HG03469 (cell line): ENCODE measurements around the gene AVPR2.

Experiments
- ATAC-seq: cut with Tn5 transposase; IDR thresholded peaks from one replicate; pipeline ENCODE4 v1.9.1; 2021; ENCODE audit warnings: mild to moderate bottlenecking, moderate library complexity, moderate number of reproducible peaks; ENCODE audit not compliant: unreplicated experiment

The AVPR2 gene

DNA sequence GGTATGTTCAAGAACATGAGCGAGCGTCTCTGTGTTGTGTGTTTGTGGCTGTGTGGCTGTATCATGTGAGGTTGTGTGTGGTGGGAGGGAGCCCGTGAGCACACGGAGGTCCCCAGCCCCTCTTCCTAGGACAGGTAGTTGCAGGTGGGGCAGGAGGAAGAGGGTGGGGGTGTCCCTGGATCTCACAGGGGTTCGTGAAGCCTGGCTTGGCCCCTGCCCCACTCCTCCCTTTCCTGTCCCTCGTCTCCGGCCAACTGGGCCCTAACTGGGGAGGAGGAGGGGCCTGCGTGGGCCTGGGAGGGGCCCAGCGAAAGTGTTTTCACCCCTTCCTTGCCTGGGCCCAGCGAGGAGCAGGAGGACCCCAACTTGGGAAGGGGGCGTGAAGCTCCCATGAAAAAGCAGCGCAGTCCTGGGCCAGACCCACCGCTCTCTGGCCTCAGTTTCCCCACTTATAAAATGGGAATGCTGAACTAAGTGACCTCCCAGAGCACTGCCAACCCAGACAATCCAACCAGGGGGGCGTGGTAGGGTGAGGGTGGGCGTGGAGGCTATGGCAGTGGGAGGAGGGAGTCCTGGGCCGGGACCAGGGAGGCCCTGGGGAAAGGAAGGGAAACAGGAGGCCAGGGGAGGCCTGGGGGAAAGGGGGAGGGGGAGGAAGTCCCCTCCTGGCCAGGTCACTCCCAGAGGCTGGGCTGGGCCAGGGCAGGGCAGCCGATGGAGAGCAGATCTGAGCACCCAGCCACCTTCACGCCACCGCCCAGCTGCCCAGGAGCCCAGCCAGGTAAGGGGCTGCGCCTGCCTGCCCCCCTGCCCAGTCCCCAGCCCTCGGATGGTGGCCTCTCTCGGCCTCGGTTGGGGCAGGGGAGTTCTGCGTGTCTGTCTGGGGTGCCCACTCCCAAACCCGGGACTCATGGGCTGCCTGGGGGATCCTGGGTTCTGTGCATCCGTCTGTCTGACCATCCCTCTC lies at the start of gene AVPR2:
TSS of gene AVPR2 (plus strand) at position 683 of the 967 bp plus-strand sequence. CDS start 473 bp downstream, outside the sequence.
- ATAC-seq = no peak

DNA sequence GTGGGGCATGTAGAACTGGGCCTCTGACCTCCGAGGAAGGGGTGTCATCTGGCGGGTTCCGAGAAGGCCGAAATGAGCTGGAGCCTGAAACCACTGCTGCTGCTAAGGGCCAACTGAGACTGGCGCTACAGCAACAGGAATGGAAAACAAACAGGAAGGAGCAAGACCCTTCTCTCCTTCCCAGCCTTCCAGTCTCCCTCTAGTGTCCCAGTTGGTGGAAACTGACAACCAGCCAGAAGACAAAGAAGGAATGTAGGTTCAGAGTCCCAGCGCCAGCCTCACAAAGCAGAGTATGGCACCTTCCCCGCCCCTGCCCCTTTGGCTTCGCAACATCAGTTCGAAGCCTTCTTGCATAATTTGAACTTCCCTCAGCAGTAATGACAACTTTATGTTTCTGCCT lies 49.8 kb upstream of the AVPR2 start:
- ATAC-seq = no peak

DNA sequence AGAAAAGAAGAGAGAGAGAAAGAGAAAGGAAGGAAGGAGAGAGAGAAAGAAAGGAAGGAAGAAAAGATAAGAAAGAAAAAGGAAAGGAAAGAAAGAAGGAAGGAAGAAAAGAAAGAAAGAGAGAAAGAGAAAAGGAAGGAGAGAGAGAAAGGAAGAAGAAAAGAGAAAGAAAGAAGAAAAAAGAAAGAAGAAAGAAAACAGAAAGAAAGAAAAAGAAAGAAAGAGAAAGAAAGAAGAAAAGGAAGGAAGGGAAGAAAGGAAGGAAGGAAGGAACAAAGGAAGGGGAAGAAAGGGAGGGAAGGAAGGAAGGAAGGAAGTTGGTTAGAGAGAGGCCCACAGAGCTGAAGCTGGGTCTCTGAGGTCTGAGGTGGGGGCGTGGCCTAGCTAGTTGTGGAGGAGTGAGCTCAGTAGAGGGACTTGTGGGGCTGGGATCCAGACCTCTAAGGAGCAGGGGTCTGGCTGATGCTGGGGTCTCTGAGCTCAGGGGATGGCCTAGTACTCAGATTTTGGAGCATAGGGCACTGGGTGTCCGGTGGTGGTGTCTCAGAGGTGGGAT lies 47.0 kb upstream of the AVPR2 start:
- no peak for ATAC-seq

DNA sequence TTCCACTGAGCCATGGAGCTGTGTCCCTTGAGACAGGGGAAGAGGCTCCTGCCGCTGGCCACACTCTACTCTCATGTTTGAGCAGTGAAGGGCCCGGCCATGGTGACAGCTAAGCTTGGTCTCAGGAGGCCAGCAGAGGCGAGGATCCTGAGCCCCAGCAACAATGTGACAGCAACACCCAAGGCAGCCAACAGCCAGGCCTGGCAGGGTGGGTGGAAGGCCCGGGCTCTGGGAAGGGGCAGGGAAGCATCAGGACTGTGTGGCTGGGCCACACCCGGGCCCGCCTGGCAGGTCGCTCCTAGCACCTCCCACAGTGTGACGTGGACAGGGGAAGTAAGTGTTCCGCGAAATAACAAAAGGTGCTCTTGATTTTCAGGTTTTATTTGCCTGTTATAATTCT lies 43.3 kb upstream of the AVPR2 start:
- ATAC-seq = no peak

DNA sequence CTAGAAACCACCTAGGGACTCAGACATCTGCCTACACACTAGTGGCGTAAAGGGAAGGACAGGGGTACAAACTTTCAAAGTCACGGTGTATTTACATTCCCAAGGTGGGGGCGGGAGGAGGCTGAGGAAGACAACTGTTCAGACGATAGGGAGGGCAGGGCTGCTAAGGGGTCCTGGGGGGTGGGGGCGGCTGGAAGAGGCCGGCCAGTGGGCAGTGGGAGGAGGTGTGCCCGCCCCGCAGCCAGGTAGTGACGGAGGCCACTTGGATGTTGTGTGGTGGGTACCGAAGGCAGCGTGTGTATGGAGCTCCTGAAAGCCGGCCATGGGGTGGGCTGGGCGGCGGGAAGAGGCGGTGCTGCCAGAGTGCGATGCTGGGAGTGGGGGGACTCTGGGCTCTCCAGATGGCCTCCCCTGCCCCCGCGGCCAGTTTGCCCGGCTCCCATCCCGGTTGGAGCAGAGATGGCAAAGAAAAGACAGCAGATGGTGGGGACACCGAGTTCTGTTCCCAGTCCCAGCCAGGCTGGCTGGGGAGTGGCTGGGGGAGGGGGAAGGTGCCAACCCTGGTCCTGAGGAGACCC lies 42.7 kb upstream of the AVPR2 start:
- no peak for ATAC-seq

DNA sequence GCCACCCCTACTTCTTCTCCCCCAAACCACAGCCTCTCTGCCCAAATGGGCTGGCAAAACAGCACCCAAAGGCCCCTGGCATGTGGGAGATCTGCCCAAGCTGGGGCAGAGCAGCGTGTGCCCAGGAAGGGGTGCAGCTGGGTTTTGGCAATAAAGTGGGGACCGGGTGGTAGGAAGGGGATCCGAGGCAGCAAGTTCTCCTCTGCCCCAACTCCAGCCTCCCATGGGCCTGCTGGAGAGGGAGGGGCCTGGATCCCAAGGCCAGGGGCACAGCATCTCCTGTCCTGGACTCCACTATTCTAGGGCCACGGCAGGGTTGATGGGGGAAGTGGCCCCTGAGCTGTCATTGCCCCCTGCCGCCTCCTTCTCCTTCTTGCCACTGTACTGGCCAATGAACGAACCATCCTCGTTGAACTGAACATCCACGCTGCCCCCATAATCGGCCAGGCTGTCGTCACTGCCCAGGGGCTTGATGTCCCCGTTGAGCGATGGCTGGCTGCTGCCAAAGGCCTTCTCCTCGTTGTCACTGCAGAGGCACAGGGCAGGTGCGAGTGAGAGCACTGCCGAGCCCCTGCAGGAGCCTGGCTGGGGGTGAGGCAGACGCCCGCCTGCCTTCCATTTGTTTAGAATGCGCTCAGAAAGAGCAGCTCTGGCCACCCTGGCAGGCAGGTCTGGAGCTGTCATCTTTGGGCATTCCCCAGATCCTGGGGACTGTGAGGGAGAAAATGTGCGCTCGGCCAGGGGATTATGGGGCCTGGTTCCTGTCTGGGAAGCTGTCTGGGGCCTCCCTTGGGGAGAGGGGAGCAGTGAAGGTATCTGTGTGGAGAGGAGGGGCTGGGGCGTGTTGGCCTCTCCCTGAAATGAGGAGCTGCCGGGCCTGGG lies 41.9 kb upstream of the AVPR2 start:
- no peak for ATAC-seq

DNA sequence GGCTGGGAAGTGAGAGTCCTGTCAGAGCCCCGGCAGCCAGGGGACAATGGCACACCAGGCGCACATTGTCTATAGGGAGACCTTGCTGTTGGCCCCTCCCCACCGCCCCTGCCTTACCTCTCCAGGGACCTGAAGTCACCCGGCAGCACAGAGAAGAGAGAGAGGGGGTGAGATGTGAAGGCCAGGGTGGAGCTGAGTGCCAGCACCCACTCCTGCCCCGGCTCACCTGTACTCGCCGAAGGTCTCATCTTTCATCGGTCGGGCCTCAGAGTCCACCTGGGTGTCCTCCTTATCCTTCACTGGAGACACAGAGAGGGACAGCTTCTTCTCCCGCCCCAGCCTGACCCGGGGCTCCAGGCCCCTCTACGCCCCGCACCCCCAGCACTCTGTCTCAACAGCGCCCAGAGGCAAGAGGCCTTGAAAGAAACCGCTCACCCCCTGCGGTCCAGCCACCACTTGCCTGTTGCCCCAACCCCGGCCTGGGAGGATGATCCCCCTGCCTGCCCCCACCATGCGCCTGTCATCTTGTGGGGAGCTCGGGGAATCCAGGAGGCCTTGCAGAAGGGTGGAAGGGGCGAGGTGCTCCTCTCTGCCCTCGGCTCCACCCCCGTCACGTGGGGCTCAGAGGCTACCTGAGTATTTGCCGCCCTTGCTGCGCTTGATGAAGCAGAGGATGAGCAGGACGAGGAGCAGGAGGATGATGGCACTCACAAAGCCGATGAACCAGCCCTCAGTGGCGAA lies 41.1 kb upstream of the AVPR2 start:
- no peak for ATAC-seq

DNA sequence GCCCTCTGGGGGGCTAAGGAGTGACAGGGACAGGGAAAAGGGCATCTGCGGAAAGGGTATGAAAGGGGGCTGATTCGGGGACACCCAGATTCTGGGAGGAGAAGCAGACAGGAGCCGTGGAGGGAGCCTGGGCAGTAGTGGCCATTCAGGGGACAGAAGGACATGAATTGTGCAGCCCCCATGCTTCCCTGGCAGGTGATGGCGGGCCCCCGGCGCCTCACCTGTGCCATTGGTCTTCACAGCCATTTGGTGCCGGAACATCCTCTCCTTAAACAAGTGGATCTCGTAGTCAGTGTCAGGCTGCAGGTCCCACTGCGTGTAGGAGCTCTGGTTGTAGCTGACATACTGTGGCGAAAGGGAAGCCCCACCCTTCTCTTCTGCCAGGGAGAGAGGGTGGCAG lies 40.4 kb upstream of the AVPR2 start:
- ATAC-seq = no peak

DNA sequence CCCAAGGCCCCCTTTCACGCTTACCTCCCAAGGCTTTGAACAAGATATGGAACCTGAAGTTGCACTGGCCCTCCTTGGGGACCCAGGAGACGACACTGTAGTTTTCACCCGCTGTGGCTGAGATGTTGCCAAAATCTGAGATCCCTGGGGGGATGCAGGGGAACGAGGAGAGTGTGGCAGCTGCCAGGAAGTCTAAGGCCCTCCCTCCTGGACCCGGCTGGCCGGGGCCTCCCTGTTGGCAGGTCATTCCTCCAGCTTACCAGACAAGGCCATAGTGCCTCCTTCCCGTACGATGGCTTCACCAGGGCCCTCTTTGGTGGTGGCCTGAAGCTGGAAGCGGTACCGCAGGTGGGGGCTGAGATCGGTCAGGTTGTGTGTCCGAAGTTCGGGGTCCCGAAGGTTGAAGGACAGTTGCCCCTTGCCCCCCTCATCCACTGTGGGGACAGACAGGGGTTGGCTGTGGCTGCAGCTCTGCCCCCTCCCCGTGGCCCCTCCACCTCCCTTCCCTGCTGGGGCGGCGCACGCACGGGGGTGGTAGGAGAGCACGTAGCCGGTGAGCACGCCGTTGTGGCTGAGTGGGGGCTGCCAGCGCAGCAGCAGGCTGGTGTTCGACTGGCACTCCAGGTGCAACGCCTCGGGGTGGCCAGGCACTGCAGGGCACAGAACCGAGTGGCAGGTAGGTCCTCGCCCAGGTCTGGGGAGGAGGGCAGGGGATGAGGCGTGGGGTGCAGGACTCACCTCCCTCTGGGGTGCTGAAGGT lies 39.7 kb upstream of the AVPR2 start:
- no peak for ATAC-seq

DNA sequence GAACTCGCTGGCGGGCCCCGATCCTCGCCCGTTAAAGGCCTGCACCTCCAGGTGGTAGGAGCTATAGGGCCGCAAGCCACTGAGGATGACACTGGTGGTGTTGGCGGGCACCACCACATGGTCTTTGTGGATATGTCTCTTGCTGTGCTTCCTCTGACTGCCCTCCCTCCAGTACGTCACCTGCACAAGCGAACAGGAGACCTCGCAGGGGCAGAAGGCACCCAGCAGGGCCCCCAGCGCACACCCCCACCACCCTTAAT lies 39.2 kb upstream of the AVPR2 start:
- ATAC-seq = no peak

DNA sequence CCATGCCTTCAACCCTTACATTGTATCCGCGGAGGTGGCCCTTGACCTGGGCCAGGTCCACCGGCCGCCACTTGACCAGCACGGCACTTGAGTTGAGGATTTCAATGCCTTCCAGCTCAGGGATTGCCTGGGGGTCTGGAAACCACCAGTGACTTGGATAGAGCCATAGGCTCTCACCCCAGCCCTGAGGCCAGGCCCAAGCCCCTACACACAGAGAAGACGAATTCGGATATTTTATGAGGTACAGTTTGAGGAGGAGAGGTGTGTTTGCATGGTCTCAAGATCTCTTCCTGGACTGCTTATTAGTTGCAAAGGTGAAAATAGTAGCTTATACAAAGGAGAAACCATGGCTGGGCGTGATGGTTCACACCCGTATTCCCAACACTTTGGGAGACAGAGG lies 38.8 kb upstream of the AVPR2 start:
- ATAC-seq = no peak

DNA sequence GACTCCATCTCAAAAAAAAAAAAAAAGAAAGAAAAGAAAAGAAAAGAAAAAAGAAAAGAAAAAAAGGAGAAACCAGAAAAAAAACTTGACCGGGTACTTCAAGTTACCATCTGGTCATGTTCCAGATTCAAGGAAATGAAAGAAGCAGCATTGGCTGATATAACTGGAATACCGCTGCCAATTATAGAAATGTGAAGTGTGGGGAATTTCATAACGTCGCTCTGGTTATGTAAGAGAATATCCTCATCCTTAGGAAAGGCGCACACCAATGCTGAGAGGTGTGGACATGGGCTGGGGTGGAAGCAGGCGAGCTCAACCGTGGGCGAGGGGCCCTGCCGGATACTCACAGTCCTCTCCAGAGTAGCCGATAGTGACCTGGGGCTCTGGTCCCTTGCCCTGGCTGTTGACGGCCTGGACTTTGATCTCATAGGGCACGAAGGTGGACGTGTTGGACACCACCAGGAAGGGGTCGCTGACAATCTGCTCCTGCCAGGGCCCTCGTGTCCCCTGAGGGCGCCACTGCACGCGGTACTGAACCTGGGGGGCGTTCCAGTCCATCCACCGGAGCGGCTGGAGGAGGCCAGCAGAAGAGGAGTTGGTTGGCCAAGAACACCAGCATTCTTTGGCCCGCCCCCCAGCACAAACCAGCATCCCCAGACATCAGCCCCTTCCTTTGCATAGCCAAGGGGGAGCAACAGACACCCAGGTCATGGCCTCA lies 38.0 kb upstream of the AVPR2 start:
- no peak for ATAC-seq

DNA sequence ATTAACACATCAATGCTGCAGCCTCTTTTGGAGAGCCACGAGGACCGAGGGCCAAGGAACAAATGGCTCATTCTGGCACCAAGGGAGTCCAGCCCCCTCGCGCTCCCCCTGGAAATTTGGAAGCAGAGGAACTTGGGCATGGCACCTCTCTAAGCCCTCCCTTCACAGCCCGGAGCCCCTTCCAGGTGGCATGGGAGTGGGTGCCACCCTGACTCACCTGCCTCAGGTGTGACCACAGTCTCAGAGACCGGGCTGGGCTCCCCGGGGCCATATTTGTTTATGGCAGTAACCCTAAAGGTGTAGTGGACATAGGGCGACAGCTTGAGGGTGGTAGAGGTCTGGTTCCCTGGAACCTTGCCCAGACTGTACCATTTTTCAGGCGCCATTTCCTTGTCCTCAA lies 37.3 kb upstream of the AVPR2 start:
- ATAC-seq = no peak

DNA sequence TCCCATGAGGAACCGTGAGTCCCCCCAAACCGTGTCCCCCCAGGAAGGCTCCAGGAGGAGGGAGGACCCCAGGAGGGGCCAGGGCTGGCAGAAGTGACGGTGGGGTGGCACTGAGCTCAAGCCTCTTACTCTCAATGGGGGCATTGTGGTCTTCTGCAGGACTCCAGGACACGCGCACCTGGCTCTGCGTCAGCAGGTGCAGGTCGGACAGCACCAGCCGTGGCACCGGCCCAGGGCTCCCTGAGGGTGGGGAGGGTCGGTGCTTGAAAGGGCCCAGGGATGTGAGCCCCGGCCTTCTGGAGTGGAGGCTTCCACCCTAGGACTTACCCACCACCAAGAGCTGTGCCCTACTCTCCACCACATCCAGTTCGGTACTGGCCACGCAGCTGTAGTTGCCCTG lies 36.8 kb upstream of the AVPR2 start:
- ATAC-seq = no peak

DNA sequence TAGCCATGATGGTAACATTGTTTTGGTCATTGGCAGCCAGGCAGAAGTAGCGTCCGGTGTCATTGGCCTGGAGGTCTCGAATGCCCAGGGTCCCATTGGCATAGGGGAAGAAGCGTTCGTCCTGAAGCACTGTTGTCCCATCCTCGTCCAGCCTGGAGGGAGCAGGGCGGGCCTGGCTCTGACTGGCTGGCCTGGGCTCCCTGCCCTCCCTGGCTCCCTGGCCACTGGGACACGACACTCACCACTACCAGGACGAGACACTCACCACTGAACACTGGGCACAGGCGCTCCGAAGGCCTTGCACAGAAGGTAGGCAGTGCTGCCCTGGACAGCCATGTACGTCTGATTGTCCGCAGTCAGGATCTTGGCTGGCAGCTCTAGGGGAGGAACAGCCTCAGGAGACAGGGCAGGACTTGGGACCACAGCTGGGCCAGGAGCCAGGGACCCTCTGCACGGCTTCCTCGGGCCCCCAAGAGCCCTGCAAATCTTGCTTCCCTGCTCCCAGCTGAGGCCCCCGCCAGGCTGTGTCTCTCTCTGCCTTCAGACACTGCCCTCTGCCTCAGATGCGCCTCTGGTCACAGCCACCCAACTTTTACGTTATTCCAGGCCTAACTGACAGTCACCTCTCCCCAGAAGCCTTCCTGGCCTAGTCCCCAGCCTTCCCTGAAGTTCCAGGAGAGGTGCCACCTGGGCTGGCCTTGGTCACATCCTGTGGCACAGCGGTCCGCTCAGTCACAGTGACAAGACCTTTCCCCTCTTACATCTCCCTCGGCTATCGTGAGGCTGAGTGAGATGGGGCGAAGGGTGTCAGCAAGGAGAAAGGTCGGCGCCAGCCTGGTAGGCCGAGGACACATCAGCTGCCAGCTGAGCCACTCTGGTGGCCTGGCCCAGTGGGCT lies 35.6 kb upstream of the AVPR2 start:
- no peak for ATAC-seq

DNA sequence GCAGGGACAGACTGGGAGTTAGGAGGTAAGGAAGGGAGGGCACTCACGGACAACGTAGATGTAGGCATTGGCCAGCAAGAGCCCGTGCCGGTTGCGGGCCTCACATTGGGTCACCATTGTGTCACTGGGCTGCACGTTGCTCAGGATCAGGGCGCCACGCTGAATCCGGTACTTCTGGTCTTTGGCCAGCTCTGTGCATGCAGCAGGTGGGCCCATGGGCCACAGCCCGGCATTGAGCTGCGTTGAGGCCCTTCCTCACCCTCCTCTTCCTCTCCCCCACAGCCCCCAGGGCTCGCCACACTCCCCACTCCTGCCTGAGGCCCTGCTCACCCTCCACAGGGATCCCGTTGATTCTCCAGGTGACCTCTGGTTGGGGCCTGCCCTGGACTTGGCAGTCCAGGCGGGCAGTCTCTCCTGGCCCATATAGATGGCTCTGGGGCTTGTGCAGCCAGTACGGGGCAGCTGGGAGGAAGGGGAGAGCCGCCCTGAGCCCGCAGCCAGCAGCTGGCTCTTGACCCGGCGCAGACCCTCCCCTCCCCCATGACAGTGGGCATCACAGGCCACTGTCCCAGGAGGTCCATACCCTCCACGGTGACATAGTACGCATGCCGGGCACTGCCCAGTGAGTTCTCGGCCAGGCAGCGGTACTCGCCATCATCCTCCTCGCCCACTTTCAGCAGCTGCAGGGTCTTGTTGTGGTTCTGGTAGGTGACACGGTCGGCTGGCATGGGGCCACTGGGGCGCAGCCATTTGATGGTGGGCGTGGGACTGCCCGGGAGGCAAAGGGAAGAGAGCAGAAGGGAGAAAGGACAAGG lies 34.8 kb upstream of the AVPR2 start:
- no peak for ATAC-seq

DNA sequence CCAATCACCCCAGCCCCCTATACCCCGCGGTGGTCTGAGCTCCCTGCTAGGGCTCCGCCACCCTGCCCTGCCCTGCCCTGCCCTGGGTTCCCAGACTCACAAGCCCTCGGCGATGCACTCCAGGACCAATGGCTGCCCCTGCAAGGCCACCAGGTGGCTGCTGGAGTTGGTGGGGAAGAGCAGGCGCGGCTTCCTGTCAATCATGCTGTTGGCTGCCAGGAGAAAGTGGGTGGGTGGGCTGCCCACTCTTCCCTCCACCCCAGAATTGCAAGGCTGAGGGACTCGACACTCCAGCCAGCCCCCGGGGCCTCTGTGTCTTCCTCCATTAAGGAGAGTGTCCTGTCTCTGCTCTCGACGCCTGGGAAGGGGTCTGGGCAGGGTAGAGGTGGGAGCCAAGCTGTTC lies 34.2 kb upstream of the AVPR2 start:
- ATAC-seq = no peak
